SK-N-SH (cell line): ENCODE data around the gene STRA8. TPM values are rescaled to one million over a fixed set of nuclear protein-coding genes. Genes with fewer than 3 reads are reported as not detected.

Experiments
- CTCF ChIA-PET: fragments of 300-600, 350-600 bp; formaldehyde crosslinking; extraction: SDS; loops from one replicate; lab custom pipeline; 2021; lab: Yijun Ruan, JAX
- POLR2A ChIA-PET: fragments of 350-600 bp; sonication (Branson Sonifier 250); formaldehyde crosslinking; extraction: SDS; loops from one replicate; lab custom pipeline; 2020; ENCODE audit warnings: antibody characterized with exemption, inconsistent platforms; lab: Yijun Ruan, JAX
- DNase-seq: peaks from one replicate; pipeline ENCODE4 v3.0.0; 2012
- H2AFZ ChIP-seq: fragments of 200-600 bp; sonication (generic); 2 replicates; pipeline ENCODE4 v1.8.1; 2016; ENCODE audit warnings: antibody characterized with exemption, mild to moderate bottlenecking, low read depth
- H3F3A ChIP-seq: fragments of 200-600 bp; sonication (generic); replicated peaks from 2 replicates; pipeline ENCODE3; 2016; ENCODE audit warnings: antibody characterized with exemption, mild to moderate bottlenecking; ENCODE audit not compliant: insufficient read depth
- H3K27ac ChIP-seq, 2 experiments: fragments of 200-500 bp in 1 of 2; fragments of 200-600 bp in 1 of 2; sonication (Bioruptor generic) in 1 of 2; sonication (generic), shearing (Covaris generic) in 1 of 2; 2 replicates each; pipeline versions ENCODE4 v1.5.1 to v1.6.1; 2014 to 2016; ENCODE audit warnings: low read depth in 2 of 2, inconsistent platforms in 1 of 2, low read length in 1 of 2, mild to moderate bottlenecking in 1 of 2, mixed read lengths in 1 of 2
- H3K27me3 ChIP-seq: fragments of 200-600 bp; sonication (generic), shearing (Covaris generic); 2 replicates; pipeline ENCODE4 v1.6.1; 2016; ENCODE audit warnings: mixed run types; ENCODE audit not compliant: insufficient read depth
- H3K36me3 ChIP-seq, 2 experiments: fragments of 200-500 bp in 1 of 2; fragments of 200-600 bp in 1 of 2; sonication (Bioruptor generic) in 1 of 2; sonication (generic) in 1 of 2; replicated peaks in 1 of 2; 2 replicates each; pipeline versions ENCODE3 to v1.5.1; 2014 to 2016; ENCODE audit warnings: low read length in 1 of 2, mild to moderate bottlenecking in 1 of 2; ENCODE audit not compliant: insufficient read depth in 2 of 2, control insufficient read depth in 1 of 2
- H3K4me1 ChIP-seq, 2 experiments: fragments of 200-500 bp in 1 of 2; fragments of 200-600 bp in 1 of 2; sonication (Bioruptor generic) in 1 of 2; sonication (generic), shearing (Covaris generic) in 1 of 2; 2 replicates each; pipeline versions ENCODE4 v1.5.1 to v1.6.1; 2014 to 2016; ENCODE audit warnings: low read depth in 1 of 2, low read length in 1 of 2, mixed run types in 1 of 2; ENCODE audit not compliant: insufficient read depth in 2 of 2, control insufficient read depth in 1 of 2
- H3K4me2 ChIP-seq: fragments of 200-600 bp; sonication (generic), shearing (Covaris generic); 2 replicates; pipeline ENCODE4 v1.6.1; 2017; ENCODE audit warnings: mixed run types
- H3K4me3 ChIP-seq, 2 experiments: fragments of 200-500 bp in 1 of 2; fragments of 200-600 bp in 1 of 2; sonication (Bioruptor generic) in 1 of 2; sonication (generic), shearing (Covaris generic) in 1 of 2; 2 replicates each; pipeline versions ENCODE4 v1.5.1 to v1.8.1; 2014 to 2016; ENCODE audit warnings: low read depth in 2 of 2, inconsistent platforms in 1 of 2, low read length in 1 of 2, mild to moderate bottlenecking in 1 of 2, mixed read lengths in 1 of 2, moderate library complexity in 1 of 2
- H3K79me2 ChIP-seq: fragments of 200-600 bp; sonication (generic); 2 replicates; pipeline ENCODE4 v1.8.1; 2017; ENCODE audit warnings: mild to moderate bottlenecking; ENCODE audit not compliant: insufficient read depth
- H3K9ac ChIP-seq: fragments of 200-600 bp; sonication (generic); 2 replicates; pipeline ENCODE4 v1.6.1; 2017; ENCODE audit warnings: mixed run types
- H3K9me2 ChIP-seq: fragments of 200-600 bp; sonication (generic); 2 replicates; pipeline ENCODE4 v1.6.1; 2017; ENCODE audit warnings: mixed run types
- H3K9me3 ChIP-seq: fragments of 200-600 bp; sonication (generic); 2 replicates; pipeline ENCODE4 v1.6.1; 2017; ENCODE audit warnings: mixed run types, mild to moderate bottlenecking, moderate library complexity
- H4K20me1 ChIP-seq: fragments of 200-600 bp; sonication (generic); 2 replicates; pipeline ENCODE4 v1.6.1; 2017; ENCODE audit warnings: mild to moderate bottlenecking, mixed run types; ENCODE audit not compliant: insufficient read depth
- CHD2 ChIP-seq: fragments of 150-350 bp; IDR thresholded peaks from 2 replicates; pipeline ENCODE4 v1.6.1; 2018; ENCODE audit warnings: low read length; ENCODE audit not compliant: partially characterized antibody
- CTCF ChIP-seq: fragments of 200-600 bp; sonication (generic); IDR thresholded peaks from 2 replicates; pipeline ENCODE4 v1.6.1; 2017; ENCODE audit warnings: antibody characterized with exemption, mild to moderate bottlenecking, moderate library complexity
- ELF1 ChIP-seq: IDR thresholded peaks from 2 replicates; pipeline ENCODE4 v1.4.0; 2012
- FOSL2 ChIP-seq: IDR thresholded peaks from 2 replicates; pipeline ENCODE4 v1.4.0; 2012; ENCODE audit warnings: low read depth, mild to moderate bottlenecking, moderate library complexity, borderline replicate concordance
- FOXJ3 ChIP-seq: sonication (generic); formaldehyde crosslinking; IDR thresholded peaks from 2 replicates; pipeline ENCODE4 v1.5.1; 2020; ENCODE audit warnings: mild to moderate bottlenecking, missing genetic modification reagents
- FOXM1 ChIP-seq: IDR thresholded peaks from 2 replicates; pipeline ENCODE4 v1.4.0; 2012; ENCODE audit warnings: low read depth, mild to moderate bottlenecking
- GABPA ChIP-seq: IDR thresholded peaks from 2 replicates; pipeline ENCODE4 v1.4.0; 2012; ENCODE audit warnings: low read depth, mild to moderate bottlenecking
- MAX ChIP-seq: IDR thresholded peaks from 2 replicates; pipeline ENCODE4 v1.4.0; 2012; ENCODE audit warnings: low read depth
- MXI1 ChIP-seq: IDR thresholded peaks from 2 replicates; pipeline ENCODE4 v1.6.1; 2012; ENCODE audit warnings: mild to moderate bottlenecking, low read depth, low read length, improper control_type of control experiment
- RFX5 ChIP-seq: IDR thresholded peaks from 2 replicates; pipeline ENCODE4 v1.6.1; 2012; ENCODE audit warnings: mild to moderate bottlenecking, improper control_type of control experiment, low read length
- RXRA ChIP-seq: IDR thresholded peaks from 2 replicates; pipeline ENCODE4 v1.4.0; 2012; ENCODE audit warnings: low read depth, mild to moderate bottlenecking, borderline replicate concordance
- TEAD4 ChIP-seq: IDR thresholded peaks from 2 replicates; pipeline ENCODE4 v1.4.0; 2012; ENCODE audit warnings: mild to moderate bottlenecking, borderline replicate concordance; ENCODE audit not compliant: insufficient read depth
- USF1 ChIP-seq: IDR thresholded peaks from 2 replicates; pipeline ENCODE4 v1.4.0; 2012; ENCODE audit warnings: low read depth, borderline replicate concordance
- ZBTB33 ChIP-seq: IDR thresholded peaks from 2 replicates; pipeline ENCODE4 v1.4.0; 2012; ENCODE audit warnings: low read depth, borderline replicate concordance
- WGBS: methylation state at CpG from one replicate; pipeline ENCODE4 v1.1.6; 2017; ENCODE audit warnings: low lambda C conversion rate; 5-methylcytosine and 5-hydroxymethylcytosine counted together
- polyA plus RNA-seq, 3 experiments: library from polyadenylated mRNA; depleted of rRNA; stranded (reverse); fragments of >200 nt; gene quantifications; 2 replicates each; pipeline ENCODE4 v1.2.3, GENCODE V29; 2012

STRA8 gene
- polyA plus RNA-seq, 1 of the 3 experiments (the other 2 are of a cell fraction) = not detected

- 88% methylated on average over 10 of the region's 10 CpGs for WGBS
- DNase-seq = no peak
- Histone ChIP-seq H3K4me2 (no peak overlapping the region), H3K27me3 (no peaks in the 10 kb centered on the region; the same call in 1 of the 2 replicates), H3K79me2 (no peaks in the 10 kb centered on the region), H3F3A (no peaks in the 10 kb centered on the region), H3K9me3 (no peaks in the 10 kb centered on the region), H2AFZ (no peak overlapping the region), H3K4me1 (no peaks in the 10 kb centered on the region), H3K9ac (no peak overlapping the region), H4K20me1 (no peaks in the 10 kb centered on the region)
- CTCF ChIA-PET = interaction anchor here (0.6 to 18.9 kb wide), 22 partner anchors 8 to 379 kb away, joined by 3 to 737 read pairs (median 8); partner anchors contain the start of gene STMP1
- TF ChIP-seq TEAD4 (no peak), ELF1 (no peak), RXRA (no peak), FOXM1 (no peak), MXI1 (no peak), GABPA (no peak)
- TF ChIP-seq, all 33 proteins: peak for 0
- no peaks in the 10 kb centered on the region for H3K9me2 ChIP-seq
- H3K36me3 ChIP-seq = no peaks in the 10 kb centered on the region
- no peak overlapping the region for H3K27ac ChIP-seq
- no peak overlapping the region for H3K4me3 ChIP-seq
- POLR2A ChIA-PET = interaction anchor here (1.1 kb wide), 1 partner anchor 53 kb away, joined by 3 read pairs; no protein-coding TSS in a partner anchor
Observed at GRCh38 chr7:135282561-135283254, 49.1 kb downstream of the STRA8 start.

- H3K4me3 ChIP-seq = no peak overlapping the region
- ChIA-PET POLR2A (no interaction called here), CTCF (interaction anchor here (0.6 to 18.9 kb wide), 6 partner anchors 10 to 361 kb away, joined by 3 to 737 read pairs (median 6); no protein-coding TSS in a partner anchor)
- H3K36me3 ChIP-seq = no peaks in the 10 kb centered on the region
- no peak overlapping the region for H2AFZ ChIP-seq
- no peaks in the 10 kb centered on the region; the same call in 1 of the 2 replicates for H3K27me3 ChIP-seq
- H3K9me2 ChIP-seq = no peaks in the 10 kb centered on the region
- TF ChIP-seq FOXJ3 (no peak), RFX5 (no peak), FOSL2 (no peak), CHD2 (no peak), CTCF (no peak), GABPA (no peak), MAX (no peak), USF1 (no peak), ZBTB33 (no peak)
- H3K4me2 ChIP-seq = no peak overlapping the region
- H4K20me1 ChIP-seq = no peaks in the 10 kb centered on the region
- no peaks in the 10 kb centered on the region for H3K9me3 ChIP-seq
- DNase-seq = no peak
- H3F3A ChIP-seq = no peaks in the 10 kb centered on the region
- H3K9ac ChIP-seq = no peak overlapping the region
- 67% methylated on average over 4 of the region's 4 CpGs for WGBS
- no peaks in the 10 kb centered on the region for H3K79me2 ChIP-seq
- no peak overlapping the region for H3K27ac ChIP-seq
- H3K4me1 ChIP-seq = no peaks in the 10 kb centered on the region
Observed at GRCh38 chr7:135283959-135284638, 50.5 kb downstream of the STRA8 start.
